Liver (tissue), 9 donors: ENCODE data around the gene MTMR12. TPM values are rescaled to one million over a fixed set of nuclear protein-coding genes. Genes with fewer than 3 reads are reported as not detected.

Experiments
- DNase-seq: peaks from one replicate; pipeline ENCODE4 v3.0.0-alpha.2; 2017; ENCODE audit warnings: low spot score
- H3K27ac ChIP-seq, 2 donors: one replicate each; pipeline ENCODE4 v1.7.0; 2013; ENCODE audit warnings: inconsistent platforms in 2 of 2, low read length in 2 of 2, control low read depth in 1 of 2, low read depth in 1 of 2, mild to moderate bottlenecking in 1 of 2
- H3K27me3 ChIP-seq, 4 donors: one replicate each; pipeline versions ENCODE4 v1.6.1 to v1.7.0; 2013; ENCODE audit warnings: low read length in 3 of 4, inconsistent platforms in 1 of 4, mild to moderate bottlenecking in 1 of 4, moderate library complexity in 1 of 4; ENCODE audit not compliant: control insufficient read depth in 4 of 4, insufficient read depth in 4 of 4
- H3K36me3 ChIP-seq, 4 donors: one replicate each; pipeline versions ENCODE4 v1.6.1 to v1.7.0; 2013; ENCODE audit warnings: low read length in 3 of 4, mild to moderate bottlenecking in 3 of 4, low read depth in 1 of 4, moderate library complexity in 1 of 4; ENCODE audit not compliant: control insufficient read depth in 4 of 4, insufficient read depth in 3 of 4
- H3K4me1 ChIP-seq, 4 donors: one replicate each; pipeline versions ENCODE4 v1.6.1 to v1.7.0; 2013; ENCODE audit warnings: low read length in 3 of 4, mild to moderate bottlenecking in 3 of 4, moderate library complexity in 1 of 4; ENCODE audit not compliant: control insufficient read depth in 4 of 4, insufficient read depth in 4 of 4
- H3K4me3 ChIP-seq, 3 donors: one replicate each; pipeline versions ENCODE4 v1.6.1 to v1.7.0; 2013; ENCODE audit warnings: low read length in 3 of 3, control low read depth in 1 of 3, low read depth in 1 of 3, mild to moderate bottlenecking in 1 of 3
- H3K9ac ChIP-seq, 2 donors: one replicate each; pipeline ENCODE4 v1.7.0; 2013; ENCODE audit warnings: low read length in 2 of 2, mild to moderate bottlenecking in 2 of 2, moderate library complexity in 2 of 2, control low read depth in 1 of 2, low read depth in 1 of 2
- H3K9me3 ChIP-seq, 4 donors: one replicate each; pipeline versions ENCODE4 v1.6.1 to v1.7.0; 2013; ENCODE audit warnings: low read length in 3 of 4; ENCODE audit not compliant: control insufficient read depth in 4 of 4
- EGR1 ChIP-seq, 2 donors: IDR thresholded peaks; 2 replicates each; pipeline ENCODE4 v1.6.1; 2016 to 2018; ENCODE audit warnings: antibody characterized with exemption in 2 of 2, low read depth in 2 of 2
- FOXA1 ChIP-seq: IDR thresholded peaks from 2 replicates; pipeline ENCODE4 v1.6.1; 2016; ENCODE audit warnings: antibody characterized with exemption
- FOXA2 ChIP-seq: IDR thresholded peaks from 2 replicates; pipeline ENCODE4 v1.6.1; 2016; ENCODE audit warnings: antibody characterized with exemption
- HNF4A ChIP-seq, 2 donors: conservative IDR thresholded peaks; 2 replicates each; pipeline ENCODE4 v1.6.1; 2016; ENCODE audit warnings: antibody characterized with exemption in 2 of 2, mild to moderate bottlenecking in 2 of 2
- HNF4G ChIP-seq: IDR thresholded peaks from 2 replicates; pipeline ENCODE4 v1.6.1; 2016; ENCODE audit warnings: antibody characterized with exemption
- JUND ChIP-seq, 2 donors: IDR thresholded peaks; 2 replicates each; pipeline ENCODE4 v1.6.1; 2016; ENCODE audit warnings: antibody characterized with exemption in 2 of 2
- NR2F2 ChIP-seq: IDR thresholded peaks from 2 replicates; pipeline ENCODE4 v1.6.1; 2016; ENCODE audit warnings: antibody characterized with exemption
- RAD21 ChIP-seq, 2 donors: IDR thresholded peaks; 2 replicates each; pipeline ENCODE4 v1.6.1; 2016; ENCODE audit warnings: antibody characterized with exemption in 2 of 2, mild to moderate bottlenecking in 2 of 2
- SP1 ChIP-seq: IDR thresholded peaks from 2 replicates; pipeline ENCODE4 v1.6.1; 2018; ENCODE audit warnings: antibody characterized with exemption, mild to moderate bottlenecking
- TAF1 ChIP-seq: conservative IDR thresholded peaks from 2 replicates; pipeline ENCODE4 v1.6.1; 2016; ENCODE audit warnings: antibody characterized with exemption, mild to moderate bottlenecking
- YY1 ChIP-seq: IDR thresholded peaks from 2 replicates; pipeline ENCODE4 v1.6.1; 2016; ENCODE audit warnings: antibody characterized with exemption, mild to moderate bottlenecking
- WGBS: extraction: QIAGEN DNeasy Blood & Tissue Kit; methylation state at CpG from one replicate; pipeline ENCODE4 v1.1.7; 2013; 5-methylcytosine and 5-hydroxymethylcytosine counted together
- polyA plus RNA-seq, 2 donors: library from polyadenylated mRNA; stranded (reverse) in 1 of 2; unstranded in 1 of 2; fragments of 200-250 nt in 1 of 2; fragments of >200 nt in 1 of 2; fragmentation: Nextera tagmentation in 1 of 2; extraction: Ambion mirVana in 1 of 2; gene quantifications; one replicate each; pipeline versions ENCODE4 v1.2.1 to v1.2.3, GENCODE V29; 2013 to 2015
- total RNA-seq, 2 donors: library from RNA; depleted of rRNA; stranded (reverse); fragments of >200 nt; gene quantifications; one replicate each; pipeline ENCODE4 v1.2.3, GENCODE V29; 2014
- TF ChIP-seq, protein P1 (sequence below): IDR thresholded peaks from 2 replicates; pipeline ENCODE4 v1.6.1; 2016; ENCODE audit warnings: antibody characterized with exemption
- TF ChIP-seq, protein P2 (sequence below): IDR thresholded peaks from 2 replicates; pipeline ENCODE4 v1.6.1; 2016; ENCODE audit warnings: antibody characterized with exemption
- TF ChIP-seq, protein P3 (sequence below): IDR thresholded peaks from 2 replicates; pipeline ENCODE4 v1.6.1; 2016; ENCODE audit warnings: antibody characterized with exemption
- TF ChIP-seq, protein P4 (sequence below): IDR thresholded peaks from 2 replicates; pipeline ENCODE4 v1.6.1; 2016; ENCODE audit warnings: antibody characterized with exemption, mild to moderate bottlenecking
- donor health status: healthy.
- donor health status: healthy.
- donor health status: healthy.
- donor health status: healthy.
- donor health status: healthy.

Gene MTMR12
- total and polyA plus RNA-seq, 4 donors: 4.4 to 28.7 (median 15.8) TPM

DNA sequence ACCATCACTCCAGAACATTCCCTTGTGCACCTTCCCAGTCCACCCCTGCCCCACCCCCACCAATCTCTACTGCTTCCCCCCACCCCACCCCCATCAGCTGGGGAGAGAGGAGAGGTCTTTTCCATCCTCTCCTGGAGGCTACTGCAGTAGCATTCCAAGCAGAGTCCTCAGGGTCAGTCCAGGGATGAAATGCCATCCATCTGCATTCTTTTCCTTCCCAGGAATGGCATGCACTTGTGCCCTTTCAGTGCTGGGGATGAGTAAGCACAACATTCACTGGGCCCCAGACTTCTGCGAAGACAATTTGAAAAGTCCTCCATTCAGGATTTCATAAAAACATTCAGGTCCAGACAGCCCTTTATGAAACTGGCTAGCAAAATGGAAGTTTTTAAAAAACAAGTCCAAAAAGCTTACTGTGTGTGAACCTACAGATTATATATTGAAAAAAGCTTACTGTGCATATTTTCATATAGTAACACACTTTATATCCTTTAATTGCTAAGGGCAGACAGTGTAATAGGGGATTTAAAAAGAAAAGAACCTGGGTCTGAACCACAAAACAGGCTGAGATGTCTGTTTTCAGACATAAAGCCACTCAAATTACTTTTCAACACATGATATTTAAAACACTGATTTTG lies 88.6 kb downstream of the MTMR12 start:
- no peak overlapping the region for H3K27ac ChIP-seq
- WGBS: 91% methylated on average over 1 of the region's 1 CpG
- H3K27me3 ChIP-seq: no peaks in the 10 kb centered on the region
- TF ChIP-seq SP1 (peak; percentile 8), HNF4G (no peak)
- no peaks in the 10 kb centered on the region for H3K9me3 ChIP-seq
- DNase-seq: no peak
- H3K9ac ChIP-seq: no peak overlapping the region
- no peak overlapping the region for H3K4me3 ChIP-seq
- H3K36me3 ChIP-seq: peaks cover 0 to 4% (median 0%) of the 10 kb centered on the region in 4 donors
- peaks cover 0 to 10% (median 6%) of the 10 kb centered on the region in 4 donors for H3K4me1 ChIP-seq

DNA sequence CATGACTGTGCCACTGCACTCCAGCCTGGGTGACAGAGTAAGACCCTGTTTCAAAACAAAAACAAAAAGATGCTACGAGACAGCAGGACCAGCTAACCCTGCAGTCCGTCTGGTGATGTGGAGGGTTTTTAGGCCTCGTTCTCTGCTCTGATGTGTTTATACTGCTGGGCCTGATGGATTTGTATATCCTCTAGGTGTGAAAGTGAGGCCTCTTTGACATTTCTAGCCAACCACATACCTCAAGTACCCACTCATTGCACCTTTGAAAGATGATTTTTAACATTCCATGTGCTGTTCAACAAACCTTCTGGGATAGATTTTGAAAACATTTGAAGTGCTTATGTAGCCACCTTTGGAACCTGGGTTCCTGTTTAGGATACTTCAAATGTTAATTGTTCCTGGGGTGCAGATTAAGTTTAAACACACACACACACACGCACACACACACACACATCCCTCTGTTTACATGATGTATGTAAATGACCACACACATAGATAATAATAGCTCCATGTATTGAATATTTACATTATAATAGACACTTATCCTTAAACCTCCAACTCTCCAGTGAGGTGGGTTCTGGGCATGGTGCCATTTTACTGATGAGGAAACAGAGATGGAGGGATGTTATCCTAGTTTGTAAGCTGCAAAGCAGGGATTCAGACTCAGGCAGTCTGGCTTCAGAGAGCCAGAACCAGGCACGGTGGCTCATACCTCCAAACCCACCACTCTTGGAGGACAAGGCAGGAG lies 89.8 kb downstream of the MTMR12 start:
- no peak for DNase-seq
- WGBS: 96% methylated on average over 5 of the region's 5 CpGs

DNA sequence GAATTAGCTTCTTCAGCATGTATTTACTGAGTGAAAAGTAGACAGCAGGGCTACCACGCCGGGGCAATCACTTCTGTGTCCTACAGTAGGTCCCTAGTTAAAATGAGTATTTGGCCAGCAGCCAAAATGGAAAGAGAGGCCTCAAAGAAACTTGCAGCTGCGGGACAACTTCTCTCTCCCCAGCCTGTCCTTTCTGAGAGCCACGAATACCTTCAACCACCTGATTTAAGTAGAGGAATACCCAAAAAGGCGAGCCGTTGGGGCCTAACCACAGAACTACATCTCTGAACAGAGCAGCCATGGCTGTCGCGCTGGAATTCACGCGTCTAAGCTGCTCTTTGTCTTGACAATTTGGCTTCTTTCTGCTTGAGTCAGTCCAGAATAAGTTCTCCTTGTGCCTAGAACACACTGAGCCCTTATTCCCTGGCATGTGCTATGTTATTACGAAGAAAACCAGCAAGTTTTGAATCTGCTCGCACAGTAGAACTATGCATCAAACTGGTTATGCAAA lies 94.8 kb downstream of the MTMR12 start:
- no peak for DNase-seq
- no peak overlapping the region for H3K9ac ChIP-seq
- no peaks in the 10 kb centered on the region for H3K27me3 ChIP-seq
- H3K9me3 ChIP-seq: no peaks in the 10 kb centered on the region
- no peaks in the 10 kb centered on the region for H3K4me1 ChIP-seq
- no peak overlapping the region for H3K27ac ChIP-seq
- no peak for TF ChIP-seq YY1
- TF ChIP-seq HNF4A (conservative IDR thresholded peaks at IDR 0.05): no peak
- no peak for TF ChIP-seq RAD21 (IDR thresholded peaks at IDR 0.05)
- TF ChIP-seq, protein P1, sequence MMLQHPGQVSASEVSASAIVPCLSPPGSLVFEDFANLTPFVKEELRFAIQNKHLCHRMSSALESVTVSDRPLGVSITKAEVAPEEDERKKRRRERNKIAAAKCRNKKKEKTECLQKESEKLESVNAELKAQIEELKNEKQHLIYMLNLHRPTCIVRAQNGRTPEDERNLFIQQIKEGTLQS: no peak
- TF ChIP-seq JUND (IDR thresholded peaks at IDR 0.05): no peak
- TF ChIP-seq TAF1: no peak
- TF ChIP-seq, protein P2, sequence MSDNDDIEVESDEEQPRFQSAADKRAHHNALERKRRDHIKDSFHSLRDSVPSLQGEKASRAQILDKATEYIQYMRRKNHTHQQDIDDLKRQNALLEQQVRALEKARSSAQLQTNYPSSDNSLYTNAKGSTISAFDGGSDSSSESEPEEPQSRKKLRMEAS: no peak
- TF ChIP-seq, protein P3, sequence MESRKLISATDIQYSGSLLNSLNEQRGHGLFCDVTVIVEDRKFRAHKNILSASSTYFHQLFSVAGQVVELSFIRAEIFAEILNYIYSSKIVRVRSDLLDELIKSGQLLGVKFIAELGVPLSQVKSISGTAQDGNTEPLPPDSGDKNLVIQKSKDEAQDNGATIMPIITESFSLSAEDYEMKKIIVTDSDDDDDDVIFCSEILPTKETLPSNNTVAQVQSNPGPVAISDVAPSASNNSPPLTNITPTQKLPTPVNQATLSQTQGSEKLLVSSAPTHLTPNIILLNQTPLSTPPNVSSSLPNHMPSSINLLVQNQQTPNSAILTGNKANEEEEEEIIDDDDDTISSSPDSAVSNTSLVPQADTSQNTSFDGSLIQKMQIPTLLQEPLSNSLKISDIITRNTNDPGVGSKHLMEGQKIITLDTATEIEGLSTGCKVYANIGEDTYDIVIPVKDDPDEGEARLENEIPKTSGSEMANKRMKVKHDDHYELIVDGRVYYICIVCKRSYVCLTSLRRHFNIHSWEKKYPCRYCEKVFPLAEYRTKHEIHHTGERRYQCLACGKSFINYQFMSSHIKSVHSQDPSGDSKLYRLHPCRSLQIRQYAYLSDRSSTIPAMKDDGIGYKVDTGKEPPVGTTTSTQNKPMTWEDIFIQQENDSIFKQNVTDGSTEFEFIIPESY: no peak
- TF ChIP-seq FOXA2: no peak
- TF ChIP-seq SP1: no peak
- no peak for TF ChIP-seq NR2F2
- TF ChIP-seq, protein P4, sequence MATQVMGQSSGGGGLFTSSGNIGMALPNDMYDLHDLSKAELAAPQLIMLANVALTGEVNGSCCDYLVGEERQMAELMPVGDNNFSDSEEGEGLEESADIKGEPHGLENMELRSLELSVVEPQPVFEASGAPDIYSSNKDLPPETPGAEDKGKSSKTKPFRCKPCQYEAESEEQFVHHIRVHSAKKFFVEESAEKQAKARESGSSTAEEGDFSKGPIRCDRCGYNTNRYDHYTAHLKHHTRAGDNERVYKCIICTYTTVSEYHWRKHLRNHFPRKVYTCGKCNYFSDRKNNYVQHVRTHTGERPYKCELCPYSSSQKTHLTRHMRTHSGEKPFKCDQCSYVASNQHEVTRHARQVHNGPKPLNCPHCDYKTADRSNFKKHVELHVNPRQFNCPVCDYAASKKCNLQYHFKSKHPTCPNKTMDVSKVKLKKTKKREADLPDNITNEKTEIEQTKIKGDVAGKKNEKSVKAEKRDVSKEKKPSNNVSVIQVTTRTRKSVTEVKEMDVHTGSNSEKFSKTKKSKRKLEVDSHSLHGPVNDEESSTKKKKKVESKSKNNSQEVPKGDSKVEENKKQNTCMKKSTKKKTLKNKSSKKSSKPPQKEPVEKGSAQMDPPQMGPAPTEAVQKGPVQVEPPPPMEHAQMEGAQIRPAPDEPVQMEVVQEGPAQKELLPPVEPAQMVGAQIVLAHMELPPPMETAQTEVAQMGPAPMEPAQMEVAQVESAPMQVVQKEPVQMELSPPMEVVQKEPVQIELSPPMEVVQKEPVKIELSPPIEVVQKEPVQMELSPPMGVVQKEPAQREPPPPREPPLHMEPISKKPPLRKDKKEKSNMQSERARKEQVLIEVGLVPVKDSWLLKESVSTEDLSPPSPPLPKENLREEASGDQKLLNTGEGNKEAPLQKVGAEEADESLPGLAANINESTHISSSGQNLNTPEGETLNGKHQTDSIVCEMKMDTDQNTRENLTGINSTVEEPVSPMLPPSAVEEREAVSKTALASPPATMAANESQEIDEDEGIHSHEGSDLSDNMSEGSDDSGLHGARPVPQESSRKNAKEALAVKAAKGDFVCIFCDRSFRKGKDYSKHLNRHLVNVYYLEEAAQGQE: no peak
- no peak for TF ChIP-seq FOXA1
- no peak for TF ChIP-seq EGR1 (IDR thresholded peaks at IDR 0.05; ENCODE audit: low read depth in 2 of 2)
- H3K36me3 ChIP-seq: no peaks in the 10 kb centered on the region
- WGBS: 74% methylated on average over 12 of the region's 12 CpGs
- no peak overlapping the region for H3K4me3 ChIP-seq

More for the DNA sequence above, 89.8 kb downstream of the MTMR12 start:
- Histone ChIP-seq H3K27ac (no peak overlapping the region), H3K4me3 (no peak overlapping the region), H3K27me3 (no peaks in the 10 kb centered on the region), H3K9ac (no peak overlapping the region), H3K4me1 (peaks cover 0 to 10% (median 5%) of the 10 kb centered on the region in 4 donors), H3K36me3 (no peaks in the 10 kb centered on the region), H3K9me3 (no peaks in the 10 kb centered on the region)
- TF ChIP-seq JUND (IDR thresholded peaks at IDR 0.05) (no peak), EGR1 (IDR thresholded peaks at IDR 0.05; ENCODE audit: low read depth in 2 of 2) (no peak), NR2F2 (no peak), SP1 (no peak)
- TF ChIP-seq, protein P2: no peak
- TF ChIP-seq, protein P3: no peak
